ENCODE data around the gene CCDC77. TPM values are rescaled to one million over a fixed set of nuclear protein-coding genes. Genes with fewer than 3 reads are reported as not detected.
"Not testable (repeated sequence)": the region's sequence is repeated elsewhere in the genome, so short reads cannot be mapped to it uniquely, and the experiment has no call there.

Gene CCDC77
- total RNA-seq = 14.6 TPM

GRCh38 chr12:401235-402028, at the start of gene CCDC77:
CCDC77 (plus strand) TSS chr12:401644; CDS start chr12:409384, 7,740 bp downstream.
- no peaks in the 10 kb centered on the region for H3K36me3 ChIP-seq (ENCODE audit: control insufficient read depth in 3 of 3, insufficient read depth in 3 of 3, low read length in 3 of 3)
- peak within 1 kb of the TSS; percentile 93 to 98 (median 95) for H3K4me3 ChIP-seq (ENCODE audit: low read length in 3 of 3)
- no peaks in the 10 kb centered on the region for H3K9me3 ChIP-seq (ENCODE audit: control insufficient read depth in 3 of 3, low read length in 3 of 3)
- H3K4me1 ChIP-seq (ENCODE audit: control insufficient read depth in 3 of 3, insufficient read depth in 3 of 3, low read length in 3 of 3) = peaks cover 9 to 15% (median 14%) of the 10 kb centered on the region in 3 donors
- H3K27ac ChIP-seq (ENCODE audit: low read depth, low read length) = peak within 1 kb of the TSS; percentile 65
- peak within 1 kb of the TSS; percentile 83 to 93 (median 91) for H3K9ac ChIP-seq (ENCODE audit: low read depth in 1 of 3, low read length in 3 of 3)
- no peaks in the 10 kb centered on the region for H3K27me3 ChIP-seq (ENCODE audit: control insufficient read depth in 3 of 3, insufficient read depth in 3 of 3, low read length in 3 of 3)

GRCh38 chr12:356276-356988, 45.0 kb upstream of the CCDC77 start:
- H3K27me3 ChIP-seq (ENCODE audit: control insufficient read depth in 3 of 3, insufficient read depth in 3 of 3, low read length in 3 of 3) = no peaks in the 10 kb centered on the region
- no peaks in the 10 kb centered on the region for H3K9me3 ChIP-seq (ENCODE audit: control insufficient read depth in 3 of 3, low read length in 3 of 3)
- H3K9ac ChIP-seq (ENCODE audit: low read depth in 1 of 3, low read length in 3 of 3) = no peak overlapping the region
- no peak overlapping the region for H3K4me3 ChIP-seq (ENCODE audit: low read length in 3 of 3)
- H3K4me1 ChIP-seq (ENCODE audit: control insufficient read depth in 3 of 3, insufficient read depth in 3 of 3, low read length in 3 of 3) = no peaks in the 10 kb centered on the region
- H3K36me3 ChIP-seq (ENCODE audit: control insufficient read depth in 3 of 3, insufficient read depth in 3 of 3, low read length in 3 of 3) = peaks cover 13 to 58% (median 55%) of the 10 kb centered on the region in 3 donors
- H3K27ac ChIP-seq (ENCODE audit: low read depth, low read length) = no peak overlapping the region

- no peak overlapping the region for H3K9ac ChIP-seq (ENCODE audit: low read depth in 1 of 3, low read length in 3 of 3)
- H3K4me3 ChIP-seq (ENCODE audit: low read length in 3 of 3) = no peak overlapping the region
- H3K4me1 ChIP-seq (ENCODE audit: control insufficient read depth in 3 of 3, insufficient read depth in 3 of 3, low read length in 3 of 3) = no peaks in the 10 kb centered on the region
- no peak overlapping the region for H3K27ac ChIP-seq (ENCODE audit: low read depth, low read length)
- H3K27me3 ChIP-seq (ENCODE audit: control insufficient read depth in 3 of 3, insufficient read depth in 3 of 3, low read length in 3 of 3) = no peaks in the 10 kb centered on the region
- no peaks in the 10 kb centered on the region for H3K9me3 ChIP-seq (ENCODE audit: control insufficient read depth in 3 of 3, low read length in 3 of 3)
- peaks cover 10 to 51% (median 50%) of the 10 kb centered on the region in 3 donors for H3K36me3 ChIP-seq (ENCODE audit: control insufficient read depth in 3 of 3, insufficient read depth in 3 of 3, low read length in 3 of 3)
These were observed 42.4 kb upstream of the CCDC77 start for GRCh38 chr12:359091-359490.

- Histone ChIP-seq H3K36me3 (ENCODE audit: control insufficient read depth in 3 of 3, insufficient read depth in 3 of 3, low read length in 3 of 3) (peaks cover 17 to 46% (median 32%) of the 10 kb centered on the region in 3 donors), H3K9ac (ENCODE audit: low read depth in 1 of 3, low read length in 3 of 3) (no peak overlapping the region), H3K27me3 (ENCODE audit: control insufficient read depth in 3 of 3, insufficient read depth in 3 of 3, low read length in 3 of 3) (no peaks in the 10 kb centered on the region), H3K9me3 (ENCODE audit: control insufficient read depth in 3 of 3, low read length in 3 of 3) (peaks cover 0 to 2% (median 0%) of the 10 kb centered on the region in 3 donors), H3K4me3 (ENCODE audit: low read length in 3 of 3) (no peak overlapping the region), H3K4me1 (ENCODE audit: control insufficient read depth in 3 of 3, insufficient read depth in 3 of 3, low read length in 3 of 3) (no peaks in the 10 kb centered on the region), H3K27ac (ENCODE audit: low read depth, low read length) (no peak overlapping the region)
These were observed 34.6 kb upstream of the CCDC77 start for GRCh38 chr12:366820-367219.

GRCh38 chr12:367972-368371, 33.5 kb upstream of the CCDC77 start:
- Histone ChIP-seq H3K4me3 (ENCODE audit: low read length in 3 of 3) (no peak overlapping the region), H3K9ac (ENCODE audit: low read depth in 1 of 3, low read length in 3 of 3) (no peak overlapping the region), H3K9me3 (ENCODE audit: control insufficient read depth in 3 of 3, low read length in 3 of 3) (peaks cover 0 to 2% (median 0%) of the 10 kb centered on the region in 3 donors), H3K27ac (ENCODE audit: low read depth, low read length) (no peak overlapping the region), H3K27me3 (ENCODE audit: control insufficient read depth in 3 of 3, insufficient read depth in 3 of 3, low read length in 3 of 3) (no peaks in the 10 kb centered on the region), H3K36me3 (ENCODE audit: control insufficient read depth in 3 of 3, insufficient read depth in 3 of 3, low read length in 3 of 3) (peaks cover 14 to 39% (median 25%) of the 10 kb centered on the region in 3 donors), H3K4me1 (ENCODE audit: control insufficient read depth in 3 of 3, insufficient read depth in 3 of 3, low read length in 3 of 3) (no peaks in the 10 kb centered on the region)

- H3K9me3 ChIP-seq (ENCODE audit: control insufficient read depth in 3 of 3, low read length in 3 of 3); H3K27me3 ChIP-seq (ENCODE audit: control insufficient read depth in 3 of 3, insufficient read depth in 3 of 3, low read length in 3 of 3); H3K4me1 ChIP-seq (ENCODE audit: control insufficient read depth in 3 of 3, insufficient read depth in 3 of 3, low read length in 3 of 3); H3K9ac ChIP-seq (ENCODE audit: low read depth in 1 of 3, low read length in 3 of 3); H3K4me3 ChIP-seq (ENCODE audit: low read length in 3 of 3); H3K27ac ChIP-seq (ENCODE audit: low read depth, low read length): not testable (repeated sequence)
- H3K36me3 ChIP-seq (ENCODE audit: control insufficient read depth in 3 of 3, insufficient read depth in 3 of 3, low read length in 3 of 3) = peaks cover 10 to 26% (median 15%) of the 10 kb centered on the region in 3 donors
These were observed 30.5 kb upstream of the CCDC77 start for GRCh38 chr12:370739-371485.

- Histone ChIP-seq H3K36me3 (ENCODE audit: control insufficient read depth in 3 of 3, insufficient read depth in 3 of 3, low read length in 3 of 3) (peaks cover 13 to 22% (median 22%) of the 10 kb centered on the region in 3 donors), H3K27ac (ENCODE audit: low read depth, low read length) (no peak overlapping the region), H3K9me3 (ENCODE audit: control insufficient read depth in 3 of 3, low read length in 3 of 3) (no peaks in the 10 kb centered on the region), H3K27me3 (ENCODE audit: control insufficient read depth in 3 of 3, insufficient read depth in 3 of 3, low read length in 3 of 3) (no peaks in the 10 kb centered on the region), H3K9ac (ENCODE audit: low read depth in 1 of 3, low read length in 3 of 3) (peak overlapping the region in 2 of 3 donors; percentile 32 to 88), H3K4me3 (ENCODE audit: low read length in 3 of 3) (no peak overlapping the region), H3K4me1 (ENCODE audit: control insufficient read depth in 3 of 3, insufficient read depth in 3 of 3, low read length in 3 of 3) (peaks cover 12 to 24% (median 21%) of the 10 kb centered on the region in 3 donors)
These were observed 14.8 kb upstream of the CCDC77 start for GRCh38 chr12:386651-387050.

GRCh38 chr12:388012-388411, 13.4 kb upstream of the CCDC77 start:
- Histone ChIP-seq H3K4me3 (ENCODE audit: low read length in 3 of 3) (peak overlapping the region; percentile 89 to 99 (median 98)), H3K4me1 (ENCODE audit: control insufficient read depth in 3 of 3, insufficient read depth in 3 of 3, low read length in 3 of 3) (peaks cover 12 to 24% (median 21%) of the 10 kb centered on the region in 3 donors), H3K27me3 (ENCODE audit: control insufficient read depth in 3 of 3, insufficient read depth in 3 of 3, low read length in 3 of 3) (no peaks in the 10 kb centered on the region), H3K9me3 (ENCODE audit: control insufficient read depth in 3 of 3, low read length in 3 of 3) (no peaks in the 10 kb centered on the region), H3K36me3 (ENCODE audit: control insufficient read depth in 3 of 3, insufficient read depth in 3 of 3, low read length in 3 of 3) (peaks cover 10 to 13% (median 13%) of the 10 kb centered on the region in 3 donors), H3K27ac (ENCODE audit: low read depth, low read length) (peak overlapping the region; percentile 93), H3K9ac (ENCODE audit: low read depth in 1 of 3, low read length in 3 of 3) (peak overlapping the region; percentile 88 to 94 (median 91))

GRCh38 chr12:388541-389141, 12.8 kb upstream of the CCDC77 start:
- H3K27me3 ChIP-seq (ENCODE audit: control insufficient read depth in 3 of 3, insufficient read depth in 3 of 3, low read length in 3 of 3) = no peaks in the 10 kb centered on the region
- H3K9ac ChIP-seq (ENCODE audit: low read depth in 1 of 3, low read length in 3 of 3) = peak overlapping the region; percentile 88 to 94 (median 91)
- H3K9me3 ChIP-seq (ENCODE audit: control insufficient read depth in 3 of 3, low read length in 3 of 3) = no peaks in the 10 kb centered on the region
- peak overlapping the region; percentile 89 to 99 (median 98) for H3K4me3 ChIP-seq (ENCODE audit: low read length in 3 of 3)
- peak overlapping the region; percentile 93 for H3K27ac ChIP-seq (ENCODE audit: low read depth, low read length)
- H3K36me3 ChIP-seq (ENCODE audit: control insufficient read depth in 3 of 3, insufficient read depth in 3 of 3, low read length in 3 of 3) = peaks cover 6 to 8% (median 7%) of the 10 kb centered on the region in 3 donors
- peaks cover 12 to 24% (median 21%) of the 10 kb centered on the region in 3 donors for H3K4me1 ChIP-seq (ENCODE audit: control insufficient read depth in 3 of 3, insufficient read depth in 3 of 3, low read length in 3 of 3)

Measured in skeletal muscle tissue (tissue), 4 donors.